WTC11 (cell line): ENCODE results near the gene SORCS2.

Source experiments
- ESRRA ChIP-seq: sonication (generic); formaldehyde crosslinking; IDR thresholded peaks from 2 replicates; pipeline ENCODE4 v1.8.1; 2022; ENCODE audit warnings: mild to moderate bottlenecking, missing genetic modification reagents, borderline replicate concordance
- ETV6 ChIP-seq: sonication (generic); formaldehyde crosslinking; IDR thresholded peaks from 2 replicates; pipeline ENCODE4 v1.8.1; 2022; ENCODE audit warnings: mild to moderate bottlenecking, missing genetic modification reagents
- HMGXB4 ChIP-seq: sonication (generic); formaldehyde crosslinking; IDR thresholded peaks from 2 replicates; pipeline ENCODE4 v1.8.1; 2023; ENCODE audit warnings: mild to moderate bottlenecking, moderate library complexity, missing genetic modification reagents
- MAX ChIP-seq: sonication (generic); formaldehyde crosslinking; IDR thresholded peaks from 2 replicates; pipeline ENCODE4 v1.8.0; 2022; ENCODE audit warnings: mild to moderate bottlenecking, missing genetic modification reagents
- NFE2L1 ChIP-seq: sonication (generic); formaldehyde crosslinking; IDR thresholded peaks from 2 replicates; pipeline ENCODE4 v1.8.1; 2023; ENCODE audit warnings: missing genetic modification reagents
- NFYB ChIP-seq: sonication (generic); formaldehyde crosslinking; conservative IDR thresholded peaks from 2 replicates; pipeline ENCODE4 v1.8.0; 2022; ENCODE audit warnings: low read depth, missing genetic modification reagents
- SP1 ChIP-seq: sonication (generic); formaldehyde crosslinking; conservative IDR thresholded peaks from 2 replicates; pipeline ENCODE4 v1.8.1; 2022; ENCODE audit warnings: missing genetic modification reagents
- USF2 ChIP-seq: sonication (generic); formaldehyde crosslinking; IDR thresholded peaks from 2 replicates; pipeline ENCODE4 v1.8.1; 2023; ENCODE audit warnings: mild to moderate bottlenecking, missing genetic modification reagents, moderate library complexity
- ZBTB43 ChIP-seq: sonication (generic); formaldehyde crosslinking; IDR thresholded peaks from 2 replicates; pipeline ENCODE4 v1.8.1; 2023; ENCODE audit warnings: mild to moderate bottlenecking, missing genetic modification reagents
- ZNF317 ChIP-seq: sonication (generic); formaldehyde crosslinking; IDR thresholded peaks from 2 replicates; pipeline ENCODE4 v1.8.1; 2023; ENCODE audit warnings: low read depth, mild to moderate bottlenecking, moderate library complexity, missing genetic modification reagents, borderline replicate concordance
- TF ChIP-seq, protein P1 (sequence below): fragments of 200-600 bp; IDR thresholded peaks from 2 replicates; pipeline ENCODE4 v1.8.0; 2022; ENCODE audit warnings: antibody characterized with exemption
- TF ChIP-seq, protein P2 (sequence below): fragments of 250-450 bp; sonication (Bioruptor Pico); IDR thresholded peaks from 2 replicates; pipeline ENCODE4 v1.9.0; 2021; ENCODE audit warnings: mild to moderate bottlenecking, borderline replicate concordance
- TF ChIP-seq, protein P3 (sequence below): sonication (generic); formaldehyde crosslinking; conservative IDR thresholded peaks from 2 replicates; pipeline ENCODE4 v1.8.1; 2022; ENCODE audit warnings: mild to moderate bottlenecking, missing genetic modification reagents
- TF ChIP-seq, protein P4 (sequence below): sonication (generic); formaldehyde crosslinking; IDR thresholded peaks from 2 replicates; pipeline ENCODE4 v1.8.1; 2023; ENCODE audit warnings: mild to moderate bottlenecking, missing genetic modification reagents, moderate library complexity

DNA sequence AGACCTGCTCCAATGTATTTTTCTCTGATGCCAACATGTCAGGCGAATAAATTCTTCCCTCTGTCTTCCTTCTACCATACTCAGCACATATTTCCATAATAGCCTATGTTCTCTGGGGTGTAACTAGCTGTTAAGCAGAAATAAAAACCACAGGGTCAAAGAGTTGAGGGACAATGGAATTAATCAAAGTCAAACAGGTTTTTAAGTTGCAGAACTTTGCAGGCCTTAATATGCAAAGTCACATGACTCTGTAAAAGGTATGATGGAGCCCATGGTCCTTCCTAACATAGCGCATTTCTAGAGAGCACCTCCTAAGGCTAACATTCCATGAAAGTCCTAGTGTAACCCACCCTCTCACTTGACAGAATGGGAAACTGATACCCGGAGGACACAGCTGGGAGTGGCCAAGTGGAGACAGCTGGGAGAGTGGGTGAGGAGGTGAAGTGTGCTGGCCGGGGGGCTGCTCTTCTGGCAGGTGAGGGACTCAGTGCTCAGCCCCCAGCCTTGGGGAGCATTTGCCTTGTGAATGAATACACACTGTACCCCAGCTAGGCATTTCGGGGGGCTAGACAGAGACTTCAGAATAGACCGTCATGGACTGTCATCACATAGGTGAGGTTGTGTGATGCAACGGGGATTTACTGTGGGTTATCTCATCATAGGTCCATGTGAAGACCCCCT is 8.4 kb upstream of the SORCS2 start:
- TF ChIP-seq NFE2L1 (no peak), ZNF317 (CRISPR knock-in tag) (no peak), USF2 (CRISPR knock-in tag) (no peak), ESRRA (CRISPR knock-in tag) (no peak), ZBTB43 (CRISPR knock-in tag) (no peak), SP1 (CRISPR knock-in tag) (no peak), MAX (CRISPR knock-in tag) (no peak), NFYB (CRISPR knock-in tag) (no peak), ETV6 (CRISPR knock-in tag) (no peak), HMGXB4 (CRISPR knock-in tag) (no peak)
- TF ChIP-seq, protein P1, sequence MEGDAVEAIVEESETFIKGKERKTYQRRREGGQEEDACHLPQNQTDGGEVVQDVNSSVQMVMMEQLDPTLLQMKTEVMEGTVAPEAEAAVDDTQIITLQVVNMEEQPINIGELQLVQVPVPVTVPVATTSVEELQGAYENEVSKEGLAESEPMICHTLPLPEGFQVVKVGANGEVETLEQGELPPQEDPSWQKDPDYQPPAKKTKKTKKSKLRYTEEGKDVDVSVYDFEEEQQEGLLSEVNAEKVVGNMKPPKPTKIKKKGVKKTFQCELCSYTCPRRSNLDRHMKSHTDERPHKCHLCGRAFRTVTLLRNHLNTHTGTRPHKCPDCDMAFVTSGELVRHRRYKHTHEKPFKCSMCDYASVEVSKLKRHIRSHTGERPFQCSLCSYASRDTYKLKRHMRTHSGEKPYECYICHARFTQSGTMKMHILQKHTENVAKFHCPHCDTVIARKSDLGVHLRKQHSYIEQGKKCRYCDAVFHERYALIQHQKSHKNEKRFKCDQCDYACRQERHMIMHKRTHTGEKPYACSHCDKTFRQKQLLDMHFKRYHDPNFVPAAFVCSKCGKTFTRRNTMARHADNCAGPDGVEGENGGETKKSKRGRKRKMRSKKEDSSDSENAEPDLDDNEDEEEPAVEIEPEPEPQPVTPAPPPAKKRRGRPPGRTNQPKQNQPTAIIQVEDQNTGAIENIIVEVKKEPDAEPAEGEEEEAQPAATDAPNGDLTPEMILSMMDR: no peak
- TF ChIP-seq, protein P2, sequence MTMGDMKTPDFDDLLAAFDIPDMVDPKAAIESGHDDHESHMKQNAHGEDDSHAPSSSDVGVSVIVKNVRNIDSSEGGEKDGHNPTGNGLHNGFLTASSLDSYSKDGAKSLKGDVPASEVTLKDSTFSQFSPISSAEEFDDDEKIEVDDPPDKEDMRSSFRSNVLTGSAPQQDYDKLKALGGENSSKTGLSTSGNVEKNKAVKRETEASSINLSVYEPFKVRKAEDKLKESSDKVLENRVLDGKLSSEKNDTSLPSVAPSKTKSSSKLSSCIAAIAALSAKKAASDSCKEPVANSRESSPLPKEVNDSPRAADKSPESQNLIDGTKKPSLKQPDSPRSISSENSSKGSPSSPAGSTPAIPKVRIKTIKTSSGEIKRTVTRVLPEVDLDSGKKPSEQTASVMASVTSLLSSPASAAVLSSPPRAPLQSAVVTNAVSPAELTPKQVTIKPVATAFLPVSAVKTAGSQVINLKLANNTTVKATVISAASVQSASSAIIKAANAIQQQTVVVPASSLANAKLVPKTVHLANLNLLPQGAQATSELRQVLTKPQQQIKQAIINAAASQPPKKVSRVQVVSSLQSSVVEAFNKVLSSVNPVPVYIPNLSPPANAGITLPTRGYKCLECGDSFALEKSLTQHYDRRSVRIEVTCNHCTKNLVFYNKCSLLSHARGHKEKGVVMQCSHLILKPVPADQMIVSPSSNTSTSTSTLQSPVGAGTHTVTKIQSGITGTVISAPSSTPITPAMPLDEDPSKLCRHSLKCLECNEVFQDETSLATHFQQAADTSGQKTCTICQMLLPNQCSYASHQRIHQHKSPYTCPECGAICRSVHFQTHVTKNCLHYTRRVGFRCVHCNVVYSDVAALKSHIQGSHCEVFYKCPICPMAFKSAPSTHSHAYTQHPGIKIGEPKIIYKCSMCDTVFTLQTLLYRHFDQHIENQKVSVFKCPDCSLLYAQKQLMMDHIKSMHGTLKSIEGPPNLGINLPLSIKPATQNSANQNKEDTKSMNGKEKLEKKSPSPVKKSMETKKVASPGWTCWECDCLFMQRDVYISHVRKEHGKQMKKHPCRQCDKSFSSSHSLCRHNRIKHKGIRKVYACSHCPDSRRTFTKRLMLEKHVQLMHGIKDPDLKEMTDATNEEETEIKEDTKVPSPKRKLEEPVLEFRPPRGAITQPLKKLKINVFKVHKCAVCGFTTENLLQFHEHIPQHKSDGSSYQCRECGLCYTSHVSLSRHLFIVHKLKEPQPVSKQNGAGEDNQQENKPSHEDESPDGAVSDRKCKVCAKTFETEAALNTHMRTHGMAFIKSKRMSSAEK (CRISPR knock-in tag): no peak
- TF ChIP-seq, protein P3, sequence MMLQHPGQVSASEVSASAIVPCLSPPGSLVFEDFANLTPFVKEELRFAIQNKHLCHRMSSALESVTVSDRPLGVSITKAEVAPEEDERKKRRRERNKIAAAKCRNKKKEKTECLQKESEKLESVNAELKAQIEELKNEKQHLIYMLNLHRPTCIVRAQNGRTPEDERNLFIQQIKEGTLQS (CRISPR knock-in tag): no peak
- TF ChIP-seq, protein P4, sequence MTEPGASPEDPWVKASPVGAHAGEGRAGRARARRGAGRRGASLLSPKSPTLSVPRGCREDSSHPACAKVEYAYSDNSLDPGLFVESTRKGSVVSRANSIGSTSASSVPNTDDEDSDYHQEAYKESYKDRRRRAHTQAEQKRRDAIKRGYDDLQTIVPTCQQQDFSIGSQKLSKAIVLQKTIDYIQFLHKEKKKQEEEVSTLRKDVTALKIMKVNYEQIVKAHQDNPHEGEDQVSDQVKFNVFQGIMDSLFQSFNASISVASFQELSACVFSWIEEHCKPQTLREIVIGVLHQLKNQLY (CRISPR knock-in tag): no peak
